Raji (cell line): Measurements from ENCODE around the gene PLS1.

Source experiments
- POLR2A ChIP-seq: IDR thresholded peaks from 2 replicates; pipeline ENCODE4 v1.6.1; 2011; ENCODE audit warnings: low read depth, low read length, control low read depth; ENCODE audit not compliant: insufficient read depth

The PLS1 gene

GRCh38 chr3:142651711-142652110 is 55.5 kb downstream of the PLS1 start:
- TF ChIP-seq POLR2A = no peak

GRCh38 chr3:142652826-142653292 is 56.7 kb downstream of the PLS1 start:
- no peak for TF ChIP-seq POLR2A

- TF ChIP-seq POLR2A = no peak
Observed at GRCh38 chr3:142656575-142656974, 60.4 kb downstream of the PLS1 start.

GRCh38 chr3:142657033-142657432 is 60.8 kb downstream of the PLS1 start:
- TF ChIP-seq POLR2A = no peak

- no peak for TF ChIP-seq POLR2A
Observed at GRCh38 chr3:142660383-142660782, 64.2 kb downstream of the PLS1 start.

GRCh38 chr3:142660893-142661292 is 64.7 kb downstream of the PLS1 start:
- no peak for TF ChIP-seq POLR2A

GRCh38 chr3:142663865-142664264 is 67.7 kb downstream of the PLS1 start:
- TF ChIP-seq POLR2A = no peak

GRCh38 chr3:142664311-142664710 is 68.1 kb downstream of the PLS1 start:
- TF ChIP-seq POLR2A = no peak

- TF ChIP-seq POLR2A = no peak
Observed at GRCh38 chr3:142664819-142665218, 68.6 kb downstream of the PLS1 start.

- TF ChIP-seq POLR2A = no peak
Observed at GRCh38 chr3:142670120-142670519, 73.9 kb downstream of the PLS1 start.

- TF ChIP-seq POLR2A = no peak
Observed at GRCh38 chr3:142676151-142676550, 80.0 kb downstream of the PLS1 start.

- no peak for TF ChIP-seq POLR2A
Observed at GRCh38 chr3:142680710-142681109, 84.5 kb downstream of the PLS1 start.

GRCh38 chr3:142690613-142691012 is 94.4 kb downstream of the PLS1 start:
- TF ChIP-seq POLR2A = no peak

GRCh38 chr3:142691527-142691926 is 95.3 kb downstream of the PLS1 start:
- TF ChIP-seq POLR2A = no peak

GRCh38 chr3:142693136-142693853 is 97.1 kb downstream of the PLS1 start:
- TF ChIP-seq POLR2A = no peak

GRCh38 chr3:142694225-142694624 is 98.0 kb downstream of the PLS1 start:
- no peak for TF ChIP-seq POLR2A

GRCh38 chr3:142705198-142705597 is 109.0 kb downstream of the PLS1 start:
- no peak for TF ChIP-seq POLR2A
